ENCODE results near the gene ANKRD60.
A peak's percentile ranks its signal among the peaks of the same experiment; 100 is the strongest.

Gene ANKRD60

GRCh38 chr20:58171796-58172425 is 56.5 kb downstream of the ANKRD60 start:
- Histone ChIP-seq H3K27ac (no peak overlapping the region), H2AFZ (no peak overlapping the region), H3K4me1 (no peaks in the 10 kb centered on the region), H3K4me3 (ENCODE audit: low read depth, low read length) (no peak overlapping the region), H3K9ac (no peak overlapping the region), H3K36me3 (ENCODE audit: control insufficient read depth, insufficient read depth, low read length) (no peaks in the 10 kb centered on the region), H3K27me3 (ENCODE audit: control insufficient read depth, insufficient read depth, low read length) (no peaks in the 10 kb centered on the region), H3K79me2 (no peaks in the 10 kb centered on the region), H3K9me3 (ENCODE audit: control insufficient read depth, low read length) (no peaks in the 10 kb centered on the region), H3K4me2 (ENCODE audit: low read length) (no peak overlapping the region)
- no peak for TF ChIP-seq CTCF (IDR thresholded peaks at IDR 0.05)

- Histone ChIP-seq H2AFZ (no peak overlapping the region), H3K4me3 (ENCODE audit: low read depth, low read length) (no peak overlapping the region), H3K27ac (no peak overlapping the region), H3K9ac (no peak overlapping the region), H3K79me2 (no peaks in the 10 kb centered on the region), H3K4me1 (no peaks in the 10 kb centered on the region), H3K4me2 (ENCODE audit: low read length) (no peak overlapping the region), H3K9me3 (ENCODE audit: control insufficient read depth, low read length) (no peaks in the 10 kb centered on the region), H3K27me3 (ENCODE audit: control insufficient read depth, insufficient read depth, low read length) (no peaks in the 10 kb centered on the region), H3K36me3 (ENCODE audit: control insufficient read depth, insufficient read depth, low read length) (no peaks in the 10 kb centered on the region)
- no peak for TF ChIP-seq CTCF (IDR thresholded peaks at IDR 0.05)
Observed at GRCh38 chr20:58169450-58169849, 59.0 kb downstream of the ANKRD60 start.

GRCh38 chr20:58168843-58169242 is 59.6 kb downstream of the ANKRD60 start:
- H3K36me3 ChIP-seq (ENCODE audit: control insufficient read depth, insufficient read depth, low read length): no peaks in the 10 kb centered on the region
- H3K4me1 ChIP-seq: no peaks in the 10 kb centered on the region
- peak overlapping the region; percentile 8 for H2AFZ ChIP-seq
- H3K9me3 ChIP-seq (ENCODE audit: control insufficient read depth, low read length): no peaks in the 10 kb centered on the region
- no peak overlapping the region for H3K9ac ChIP-seq
- no peak for TF ChIP-seq CTCF (IDR thresholded peaks at IDR 0.05)
- H3K79me2 ChIP-seq: no peaks in the 10 kb centered on the region
- no peak overlapping the region for H3K4me3 ChIP-seq (ENCODE audit: low read depth, low read length)
- H3K4me2 ChIP-seq (ENCODE audit: low read length): no peak overlapping the region
- H3K27ac ChIP-seq: no peak overlapping the region
- H3K27me3 ChIP-seq (ENCODE audit: control insufficient read depth, insufficient read depth, low read length): no peaks in the 10 kb centered on the region

- Histone ChIP-seq H3K27me3 (ENCODE audit: control insufficient read depth, insufficient read depth, low read length) (no peaks in the 10 kb centered on the region), H3K4me2 (ENCODE audit: low read length) (no peak overlapping the region), H3K27ac (no peak overlapping the region), H3K4me1 (no peaks in the 10 kb centered on the region), H3K9ac (no peak overlapping the region), H3K79me2 (no peaks in the 10 kb centered on the region), H3K4me3 (ENCODE audit: low read depth, low read length) (no peak overlapping the region), H3K36me3 (ENCODE audit: control insufficient read depth, insufficient read depth, low read length) (no peaks in the 10 kb centered on the region), H3K9me3 (ENCODE audit: control insufficient read depth, low read length) (no peaks in the 10 kb centered on the region), H2AFZ (no peak overlapping the region)
- no peak for TF ChIP-seq CTCF (IDR thresholded peaks at IDR 0.05)
Observed at GRCh38 chr20:58167759-58168158, 60.7 kb downstream of the ANKRD60 start.
